HL-60 (cell line): ENCODE data around the gene ZNF766.

Source experiments
- CTCF ChIP-seq: IDR thresholded peaks from one replicate; pipeline ENCODE4 v1.5.1; 2011; ENCODE audit warnings: low read length, control low read depth, inconsistent platforms; ENCODE audit not compliant: insufficient read depth
- GABPA ChIP-seq: IDR thresholded peaks from 2 replicates; pipeline ENCODE4 v1.6.1; 2012; ENCODE audit warnings: low read depth
- POLR2AphosphoS5 ChIP-seq: IDR thresholded peaks from 2 replicates; pipeline ENCODE4 v1.6.1; 2012; ENCODE audit warnings: low read depth
- REST ChIP-seq: IDR thresholded peaks from 2 replicates; pipeline ENCODE4 v1.6.1; 2012; ENCODE audit warnings: low read depth; ENCODE audit not compliant: insufficient replicate concordance
- SPI1 ChIP-seq: IDR thresholded peaks from 2 replicates; pipeline ENCODE4 v1.6.1; 2012; ENCODE audit warnings: low read depth, mild to moderate bottlenecking, borderline replicate concordance

- no peak for TF ChIP-seq CTCF
- peak; percentile 86 for TF ChIP-seq POLR2AphosphoS5
- TF ChIP-seq REST: peak; percentile 18
- no peak for TF ChIP-seq SPI1
- TF ChIP-seq GABPA: peak; percentile 6; the same call in 1 of the 2 replicates
Observed at GRCh38 chr19:52296773-52297600, 27.6 kb downstream of the ZNF766 start, which contains the start of gene ZNF480.
